CD4-positive, alpha-beta T cell (primary cell): Measurements from ENCODE around the gene PSMC3. TPM values are rescaled to one million over a fixed set of nuclear protein-coding genes. Genes with fewer than 3 reads are reported as not detected.

Source experiments
- ATAC-seq: fragments of 200-7000 bp; cut with Tn5 transposase; one replicate; pipeline ENCODE4 v1.10.0; 2022; ENCODE audit warnings: mild to moderate bottlenecking; ENCODE audit not compliant: poor library complexity
- CTCF ChIA-PET: fragments of 350-600 bp; sonication (Branson Sonifier 250); formaldehyde crosslinking; loops from one replicate; lab custom pipeline; 2021; ENCODE audit warnings: antibody characterized with exemption, inconsistent platforms; lab: Charles Lee
- POLR2A ChIA-PET: fragments of 350-600 bp; sonication (Branson Sonifier 250); formaldehyde crosslinking; loops from one replicate; lab custom pipeline; 2021; ENCODE audit warnings: antibody characterized with exemption, inconsistent platforms; lab: Charles Lee
- DNase-seq, 14 experiments: peaks; one replicate each; pipeline ENCODE4 v3.0.0-alpha.2; 2013 to 2020; ENCODE audit warnings: mixed read lengths in 2 of 14
- H3K27ac ChIP-seq, 2 donors: one replicate each; pipeline versions ENCODE4 v1.5.1 to v1.7.0; 2013; ENCODE audit warnings: low read length in 2 of 2, low read depth in 1 of 2, mild to moderate bottlenecking in 1 of 2
- H3K27me3 ChIP-seq, 2 experiments: 1 replicate in 1 of 2; 2 replicates in 1 of 2; pipeline versions ENCODE4 v1.6.1 to v1.7.0; 2013; ENCODE audit warnings: low read length in 2 of 2, control low read depth in 1 of 2, mild to moderate bottlenecking in 1 of 2, moderate library complexity in 1 of 2; ENCODE audit not compliant: insufficient read depth in 2 of 2, control insufficient read depth in 1 of 2
- H3K36me3 ChIP-seq: one replicate; pipeline ENCODE4 v1.6.1; 2013; ENCODE audit warnings: low read length, control low read depth; ENCODE audit not compliant: insufficient read depth
- H3K4me1 ChIP-seq: one replicate; pipeline ENCODE4 v1.6.1; 2013; ENCODE audit warnings: low read length, control low read depth; ENCODE audit not compliant: insufficient read depth
- H3K4me3 ChIP-seq: one replicate; pipeline ENCODE4 v1.5.1; 2013; ENCODE audit warnings: mild to moderate bottlenecking, low read length, moderate library complexity
- H3K9me3 ChIP-seq, 2 experiments: 1 replicate in 1 of 2; 2 replicates in 1 of 2; pipeline versions ENCODE4 v1.6.1 to v1.7.0; 2013; ENCODE audit warnings: low read length in 2 of 2, mild to moderate bottlenecking in 2 of 2, control low read depth in 1 of 2, moderate library complexity in 1 of 2; ENCODE audit not compliant: control insufficient read depth in 1 of 2, insufficient read depth in 1 of 2
- H3K27ac Mint-ChIP-seq: one replicate; pipeline ENCODE4 v1.8.0; 2020; ENCODE audit warnings: mixed read lengths
- H3K27me3 Mint-ChIP-seq: one replicate; pipeline ENCODE4 v1.8.0; 2021; ENCODE audit warnings: mixed read lengths
- H3K36me3 Mint-ChIP-seq: one replicate; pipeline ENCODE4 v1.8.0; 2021; ENCODE audit warnings: low read depth, mixed read lengths
- H3K4me1 Mint-ChIP-seq: one replicate; pipeline ENCODE4 v1.8.0; 2021; ENCODE audit warnings: low read depth, mixed read lengths
- H3K4me3 Mint-ChIP-seq: one replicate; pipeline ENCODE4 v1.8.0; 2020; ENCODE audit warnings: mild to moderate bottlenecking, mixed read lengths
- H3K9me3 Mint-ChIP-seq: one replicate; pipeline ENCODE4 v1.8.0; 2020; ENCODE audit warnings: mixed read lengths
- intact Hi-C, 2 experiments: fragments of 100-400 bp; cut with DNase I in 1 of 2; cut with micrococcal nuclease in 1 of 2; formaldehyde crosslinking; loops; one replicate each; pipeline versions ENCODE4 v1.15.1 to v1.9.0; 2023 to 2025; cut with DNase I, micrococcal nuclease
- total RNA-seq, 174 experiments: library from RNA in 2 of 174; stranded (reverse) in 2 of 174; gene quantifications; one replicate each; pipeline ENCODE4 v1.2.3 and lab custom pipeline; 2021 to 2026
- TF ChIP-seq, protein P1 (sequence below): fragments of 200-600 bp; IDR thresholded peaks from one replicate; pipeline ENCODE4 v1.8.0; 2022; ENCODE audit warnings: antibody characterized with exemption, mild to moderate bottlenecking

PSMC3 gene
- total RNA-seq, 2 experiments from 2014 or later = 51.3 to 59.5 TPM

DNA sequence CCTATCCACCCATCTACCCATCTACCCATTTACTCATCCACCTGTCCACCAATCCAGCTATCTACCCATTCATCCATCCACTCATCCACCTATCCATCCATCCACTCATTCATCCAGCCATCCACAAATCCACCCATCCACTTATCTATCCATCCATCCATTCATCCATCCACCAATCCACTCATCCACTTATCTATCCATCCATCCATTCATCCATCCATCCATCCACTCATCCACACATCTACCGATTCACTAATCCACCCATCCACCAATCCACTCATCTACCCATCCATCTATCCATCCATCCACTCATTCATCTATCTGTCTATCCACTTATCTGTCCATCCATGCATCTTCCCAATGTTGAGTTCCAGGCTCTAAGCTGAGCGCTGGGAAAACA is 46.2 kb downstream of the PSMC3 start:
- Histone ChIP-seq H3K4me1 (peaks cover 3% of the 10 kb centered on the region), H3K9me3 (no peaks in the 10 kb centered on the region), H3K4me3 (no peak overlapping the region), H3K27me3 (no peaks in the 10 kb centered on the region), H3K36me3 (no peaks in the 10 kb centered on the region), H3K27ac (no peak overlapping the region)
- ATAC-seq (no peak), DNase-seq (no peak)
- POLR2A ChIA-PET = interaction anchor here (1.7 kb wide), 1 partner anchor 11 kb away, joined by 3 read pairs; no protein-coding TSS in a partner anchor
- intact Hi-C loops = no loop called here
- no peaks in the 10 kb centered on the region for H3K27me3 Mint-ChIP-seq
- H3K4me3 Mint-ChIP-seq = no peak overlapping the region
- H3K36me3 Mint-ChIP-seq = no peaks in the 10 kb centered on the region
- no peak overlapping the region for H3K27ac Mint-ChIP-seq
- TF ChIP-seq, protein P1, sequence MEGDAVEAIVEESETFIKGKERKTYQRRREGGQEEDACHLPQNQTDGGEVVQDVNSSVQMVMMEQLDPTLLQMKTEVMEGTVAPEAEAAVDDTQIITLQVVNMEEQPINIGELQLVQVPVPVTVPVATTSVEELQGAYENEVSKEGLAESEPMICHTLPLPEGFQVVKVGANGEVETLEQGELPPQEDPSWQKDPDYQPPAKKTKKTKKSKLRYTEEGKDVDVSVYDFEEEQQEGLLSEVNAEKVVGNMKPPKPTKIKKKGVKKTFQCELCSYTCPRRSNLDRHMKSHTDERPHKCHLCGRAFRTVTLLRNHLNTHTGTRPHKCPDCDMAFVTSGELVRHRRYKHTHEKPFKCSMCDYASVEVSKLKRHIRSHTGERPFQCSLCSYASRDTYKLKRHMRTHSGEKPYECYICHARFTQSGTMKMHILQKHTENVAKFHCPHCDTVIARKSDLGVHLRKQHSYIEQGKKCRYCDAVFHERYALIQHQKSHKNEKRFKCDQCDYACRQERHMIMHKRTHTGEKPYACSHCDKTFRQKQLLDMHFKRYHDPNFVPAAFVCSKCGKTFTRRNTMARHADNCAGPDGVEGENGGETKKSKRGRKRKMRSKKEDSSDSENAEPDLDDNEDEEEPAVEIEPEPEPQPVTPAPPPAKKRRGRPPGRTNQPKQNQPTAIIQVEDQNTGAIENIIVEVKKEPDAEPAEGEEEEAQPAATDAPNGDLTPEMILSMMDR = no peak
- no peaks in the 10 kb centered on the region for H3K9me3 Mint-ChIP-seq
- no peaks in the 10 kb centered on the region for H3K4me1 Mint-ChIP-seq
- CTCF ChIA-PET = no interaction called here

DNA sequence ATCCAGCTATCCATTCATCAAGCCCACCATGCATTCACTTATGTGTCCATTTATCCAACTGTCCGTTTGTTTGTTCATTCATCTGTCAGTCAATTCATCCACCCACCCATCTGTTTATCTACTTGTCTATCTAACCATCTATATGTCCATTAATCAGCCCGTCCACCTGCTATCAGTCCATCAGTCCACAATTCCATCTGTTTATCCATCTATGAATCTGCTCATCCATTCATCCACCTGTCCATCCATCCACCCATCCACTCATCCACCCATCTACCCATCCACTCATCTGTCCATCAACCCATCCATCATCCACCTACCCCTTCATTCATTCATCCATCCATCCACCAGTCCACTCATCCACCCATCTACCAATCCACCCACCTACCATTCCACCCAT is 46.9 kb downstream of the PSMC3 start:
- no peaks in the 10 kb centered on the region for H3K9me3 Mint-ChIP-seq
- intact Hi-C loops = no loop called here
- ChIA-PET CTCF (no interaction called here), POLR2A (interaction anchor here (1.5 to 1.7 kb wide), 2 partner anchors 11 to 15 kb away, joined by 3 to 5 read pairs; no protein-coding TSS in a partner anchor)
- TF ChIP-seq, protein P1 = no peak
- H3K27ac Mint-ChIP-seq = no peak overlapping the region
- Histone ChIP-seq H3K4me3 (no peak overlapping the region), H3K27ac (no peak overlapping the region), H3K9me3 (no peaks in the 10 kb centered on the region), H3K36me3 (no peaks in the 10 kb centered on the region), H3K27me3 (no peaks in the 10 kb centered on the region), H3K4me1 (peaks cover 4% of the 10 kb centered on the region)
- DNase-seq = no peak
- no peaks in the 10 kb centered on the region for H3K4me1 Mint-ChIP-seq
- no peak overlapping the region for H3K4me3 Mint-ChIP-seq
- H3K27me3 Mint-ChIP-seq = no peaks in the 10 kb centered on the region
- ATAC-seq = no peak
- H3K36me3 Mint-ChIP-seq = no peaks in the 10 kb centered on the region

DNA sequence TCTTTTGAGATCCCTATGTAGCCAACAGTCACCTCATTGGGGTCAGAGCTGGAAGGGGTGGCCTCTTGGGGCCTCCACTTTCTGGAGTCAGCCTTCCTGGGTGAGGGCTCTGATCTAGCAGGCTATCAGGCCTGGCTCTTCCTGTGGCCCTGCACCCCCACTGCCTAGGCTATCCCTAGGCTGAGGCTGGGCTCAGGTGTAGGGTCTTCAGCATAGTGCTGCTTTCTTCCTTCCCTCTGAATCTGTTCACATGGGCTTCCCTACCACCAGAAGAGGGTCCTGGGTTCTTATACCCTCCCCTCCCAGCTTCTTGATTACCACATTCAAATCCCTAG is 47.4 kb downstream of the PSMC3 start:
- H3K4me1 Mint-ChIP-seq = no peaks in the 10 kb centered on the region
- no peak overlapping the region for H3K27ac ChIP-seq
- H3K4me1 ChIP-seq = peaks cover 10% of the 10 kb centered on the region
- intact Hi-C loops = no loop called here
- POLR2A ChIA-PET = interaction anchor here (1.5 to 1.7 kb wide), 2 partner anchors 12 to 16 kb away, joined by 3 to 5 read pairs; no protein-coding TSS in a partner anchor
- no peaks in the 10 kb centered on the region for H3K9me3 Mint-ChIP-seq
- no peaks in the 10 kb centered on the region for H3K9me3 ChIP-seq
- TF ChIP-seq, protein P1 = no peak
- H3K4me3 ChIP-seq = no peak overlapping the region
- CTCF ChIA-PET = no interaction called here
- ATAC-seq (no peak), DNase-seq (no peak)
- no peaks in the 10 kb centered on the region for H3K36me3 Mint-ChIP-seq
- no peak overlapping the region for H3K4me3 Mint-ChIP-seq
- H3K27me3 Mint-ChIP-seq = no peaks in the 10 kb centered on the region
- H3K36me3 ChIP-seq = no peaks in the 10 kb centered on the region
- H3K27me3 ChIP-seq = no peaks in the 10 kb centered on the region
- no peak overlapping the region for H3K27ac Mint-ChIP-seq
